Stimulated activated CD4-positive, alpha-beta T cell treated with anti-CD3 and anti-CD28 coated beads, Interleukin-1b, Interleukin-23, amount 100 ng/mL, for 4 hours (primary cell): ENCODE results near the gene DGKE.
A peak's percentile ranks its signal among the peaks of the same experiment; 100 is the strongest.

Experiments
- DNase-seq, 2 donors: peaks; one replicate each; pipeline ENCODE4 v3.0.0-alpha.2; 2020; ENCODE audit warnings: low read depth in 2 of 2

The DGKE gene

DNA sequence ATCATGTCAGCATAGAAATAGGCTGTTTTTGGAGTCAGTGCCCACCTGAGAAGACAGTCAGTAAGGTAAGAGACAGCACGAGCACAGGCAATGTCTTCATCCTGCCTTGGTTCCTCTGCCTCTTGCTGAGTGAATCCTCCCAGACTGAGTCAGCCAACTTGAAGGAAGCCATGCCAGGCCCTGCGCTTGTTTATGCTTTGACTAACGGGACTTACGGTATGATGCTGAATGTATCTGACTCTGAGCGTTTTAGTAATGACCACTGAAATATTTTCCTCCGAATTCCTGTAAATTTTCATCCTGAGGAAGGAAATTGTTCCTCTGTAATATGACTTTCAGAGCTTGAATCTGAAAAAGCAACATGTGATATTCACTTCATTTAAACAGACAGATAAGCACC lies 18.2 kb upstream of the DGKE start:
- DNase-seq, result no peak

DNA sequence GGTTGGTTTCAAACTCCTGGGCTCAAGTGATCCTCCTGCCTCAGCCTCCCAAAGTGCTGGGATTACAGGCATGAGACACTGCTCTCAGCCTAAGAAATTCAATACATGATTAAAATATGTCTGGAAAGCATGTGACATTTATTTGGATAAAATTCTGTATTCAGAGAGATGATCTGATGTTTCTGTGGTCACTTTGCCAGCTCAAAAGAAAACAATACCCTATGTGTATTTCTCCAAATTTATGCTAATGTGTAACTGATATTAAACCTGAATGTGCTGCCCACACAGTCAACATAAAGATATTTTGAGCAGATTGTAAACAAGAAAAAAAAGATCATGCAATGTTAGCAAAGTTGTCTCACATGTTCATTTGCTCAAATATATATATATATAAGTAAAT lies 16.9 kb upstream of the DGKE start:
- no peak for DNase-seq

DNA sequence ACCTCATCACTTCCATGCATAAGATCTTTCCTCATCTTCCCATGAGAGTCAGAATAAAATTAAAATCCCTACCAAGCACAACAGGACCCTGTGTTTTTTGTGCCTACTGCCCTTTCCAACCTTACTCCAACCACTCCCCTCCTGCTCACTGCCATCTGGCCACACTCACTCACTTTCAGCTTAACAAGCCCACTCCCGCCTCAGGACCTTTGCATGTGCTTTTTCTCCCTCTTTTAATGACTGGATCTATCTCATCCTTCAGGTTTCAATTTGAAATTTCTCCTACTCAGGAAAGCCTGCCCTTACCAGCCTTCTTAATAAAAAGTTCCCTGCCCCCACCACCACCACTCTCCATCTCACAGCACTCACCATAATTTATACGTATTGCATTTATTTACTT lies 14.9 kb upstream of the DGKE start:
- no peak for DNase-seq

DNA sequence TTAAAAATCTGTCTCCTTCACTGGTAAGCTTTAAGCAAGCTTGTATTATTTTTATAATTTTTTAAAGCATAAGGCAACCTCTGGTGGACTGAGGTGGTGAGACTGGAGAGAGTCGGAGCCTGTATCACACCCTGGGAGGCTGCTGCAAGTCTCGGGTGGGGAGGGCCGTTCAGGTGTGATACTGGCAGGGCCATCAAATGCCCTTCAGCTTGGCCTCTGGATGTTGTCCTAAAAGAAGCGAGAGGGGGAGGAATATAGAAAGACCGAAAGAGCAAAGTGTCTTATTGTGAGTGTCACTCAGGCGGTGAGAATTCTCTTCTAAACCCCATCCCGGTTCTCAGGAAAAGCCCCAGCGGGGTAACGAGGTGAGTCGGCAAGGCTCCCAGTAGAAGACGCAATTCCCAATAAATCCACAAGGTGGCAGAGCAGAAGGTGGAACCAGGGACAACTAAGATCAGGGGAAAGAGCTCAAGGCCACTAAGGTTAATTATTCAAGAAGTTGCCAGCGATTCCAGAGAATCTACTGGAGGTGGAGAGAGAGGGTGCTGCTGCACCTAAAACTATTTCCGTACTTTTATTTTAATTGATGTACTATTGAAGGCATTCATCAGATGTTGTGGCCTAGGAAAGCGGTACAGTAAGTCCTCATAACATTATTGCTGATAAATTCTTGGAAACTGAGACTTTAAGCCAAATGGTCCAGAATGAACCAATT lies 14.4 kb upstream of the DGKE start:
- peak; percentile 34 to 81 for DNase-seq

DNA sequence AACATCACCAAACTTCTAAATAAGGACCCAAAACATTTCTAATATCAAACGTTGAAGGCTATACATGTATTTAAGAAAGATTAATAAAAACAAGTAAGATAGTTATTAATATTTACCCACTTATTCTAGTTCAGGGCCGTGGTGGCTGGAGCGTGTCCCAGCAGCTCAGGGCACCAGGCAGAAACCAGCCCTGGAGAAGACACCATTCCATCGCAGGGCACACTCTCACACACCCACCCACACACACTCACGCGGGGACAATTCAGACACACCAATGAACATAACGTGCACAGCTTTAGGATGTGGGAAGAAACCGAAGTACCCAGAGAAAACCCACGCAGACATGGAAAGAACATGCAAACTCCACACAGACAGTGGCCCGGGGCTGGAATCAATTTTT lies 13.7 kb upstream of the DGKE start:
- DNase-seq, result no peak

DNA sequence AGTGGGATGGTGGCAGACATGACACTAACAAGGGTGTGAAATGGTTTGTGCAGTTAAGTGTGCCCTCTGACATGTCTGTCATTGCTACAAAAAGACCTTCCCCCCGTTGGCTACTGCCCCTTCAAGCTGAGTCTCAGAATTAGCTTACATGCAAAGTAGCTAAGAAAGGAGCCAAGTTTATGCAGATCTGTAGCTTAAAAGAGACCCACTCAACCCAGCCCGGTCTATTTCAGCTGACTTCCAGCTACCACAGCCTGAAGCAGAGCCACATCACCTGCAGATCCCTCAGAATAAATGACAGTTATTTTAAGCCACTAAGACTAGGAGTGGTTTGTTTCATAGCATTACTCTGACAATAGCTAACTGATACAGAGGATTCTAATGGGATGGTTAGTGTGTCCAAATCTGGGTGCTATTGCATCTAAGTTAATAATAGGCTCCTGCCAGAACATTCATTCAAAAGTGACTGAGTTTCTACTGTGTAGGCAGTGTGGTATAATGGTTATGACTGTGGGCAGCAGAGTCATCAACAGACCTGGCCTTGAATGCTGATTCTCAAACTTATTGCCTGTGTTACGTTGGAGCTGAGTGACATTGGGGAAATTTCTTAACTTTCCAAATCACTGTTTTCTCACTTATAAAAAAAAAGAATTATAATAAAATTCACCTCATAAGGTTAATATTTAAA lies 12.0 kb upstream of the DGKE start:
- no peak for DNase-seq

DNA sequence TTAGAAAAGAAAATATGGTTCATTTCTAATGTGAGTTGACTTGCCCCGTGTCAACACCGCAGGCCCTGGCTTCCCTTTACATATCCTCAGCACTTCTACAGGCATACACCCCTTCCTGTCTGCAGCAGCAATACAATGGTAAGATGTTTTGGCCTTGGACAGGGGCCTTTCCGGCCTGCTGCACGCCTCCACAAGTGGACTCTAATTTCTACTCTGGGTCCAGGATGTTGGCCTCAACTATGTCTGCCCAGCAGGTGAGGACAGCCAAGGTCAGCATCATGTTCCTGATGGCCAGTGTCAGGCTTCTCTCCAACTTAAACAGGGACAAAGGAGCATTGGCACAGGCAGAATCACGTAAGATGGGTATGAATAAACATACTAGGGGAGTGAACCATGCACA lies 11.2 kb upstream of the DGKE start:
- DNase-seq, result no peak

DNA sequence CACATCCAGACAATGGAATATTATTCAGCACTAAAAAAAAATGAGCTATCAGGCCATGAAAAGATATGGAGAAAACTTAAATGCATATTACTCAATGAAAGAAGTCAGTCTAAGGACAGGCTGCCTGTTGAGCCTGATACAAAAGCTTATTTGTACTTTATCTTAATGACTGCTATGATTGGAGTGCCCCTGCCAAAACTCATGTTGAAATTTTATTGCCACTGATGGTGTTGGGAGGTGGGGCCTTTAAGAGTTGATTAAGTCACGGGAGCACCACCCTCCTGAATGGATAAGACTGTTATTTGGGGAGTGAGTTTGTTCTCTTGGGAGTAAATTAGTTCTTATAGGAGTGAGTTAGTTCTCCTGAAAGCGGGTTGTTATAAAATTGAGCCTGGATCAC lies 10.1 kb upstream of the DGKE start:
- no peak for DNase-seq

DNA sequence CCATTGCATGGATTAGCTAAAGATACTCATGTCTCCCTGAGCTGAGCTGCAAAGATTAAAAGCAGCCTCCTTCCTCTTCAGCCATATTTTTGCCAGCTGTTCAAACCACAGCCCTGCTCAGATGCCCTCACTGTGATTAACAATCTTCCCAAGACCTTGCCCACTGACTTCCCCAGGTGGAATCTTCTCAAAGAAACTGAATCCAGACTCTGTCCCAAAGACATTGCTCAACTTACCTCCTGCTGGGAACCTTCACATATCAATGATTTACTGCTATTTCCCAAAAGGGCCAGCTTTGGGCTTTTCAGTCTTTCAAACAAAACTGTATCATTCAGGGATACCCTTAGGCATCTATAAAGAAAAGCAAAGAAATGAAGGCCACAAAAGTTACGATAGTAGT lies 9.4 kb upstream of the DGKE start:
- DNase-seq, result no peak

DNA sequence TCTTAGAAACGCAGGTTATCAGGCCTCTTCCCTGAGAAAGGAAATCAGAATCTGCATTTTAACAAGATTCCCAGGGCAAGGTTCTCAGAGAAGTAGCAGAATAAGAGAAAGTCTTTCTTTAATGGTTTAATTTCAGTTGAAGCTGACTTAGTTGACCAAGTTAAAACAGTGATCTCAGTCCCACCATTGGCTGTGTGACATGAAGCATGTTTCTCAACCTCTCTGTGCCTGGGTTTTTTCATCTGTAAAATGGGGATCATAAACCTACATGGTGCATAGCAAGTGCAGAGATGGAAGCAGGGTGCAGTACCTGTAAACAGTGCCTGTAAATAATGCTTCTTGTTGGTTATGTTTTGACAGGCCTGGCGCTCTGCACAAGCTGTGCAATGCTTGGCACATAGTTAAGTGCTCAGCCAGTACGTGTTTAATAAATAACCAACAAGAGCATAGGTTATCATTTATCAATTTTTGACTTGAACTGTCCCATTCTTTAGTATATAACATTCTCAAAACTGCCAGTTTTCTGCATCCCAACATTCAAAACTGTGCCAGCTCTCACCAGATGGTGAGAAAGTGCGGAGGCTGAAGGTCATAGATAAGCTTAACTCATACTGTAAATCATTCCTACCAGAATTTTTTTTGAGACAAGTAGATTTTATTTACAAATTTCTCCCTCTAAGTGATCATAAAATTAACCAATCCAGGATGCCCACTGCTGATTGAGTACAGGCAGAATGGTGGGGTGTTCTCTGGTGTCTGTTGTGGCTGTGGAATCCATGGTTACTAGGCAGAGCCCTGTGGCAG lies 7.1 kb upstream of the DGKE start:
- DNase-seq, result no peak

DNA sequence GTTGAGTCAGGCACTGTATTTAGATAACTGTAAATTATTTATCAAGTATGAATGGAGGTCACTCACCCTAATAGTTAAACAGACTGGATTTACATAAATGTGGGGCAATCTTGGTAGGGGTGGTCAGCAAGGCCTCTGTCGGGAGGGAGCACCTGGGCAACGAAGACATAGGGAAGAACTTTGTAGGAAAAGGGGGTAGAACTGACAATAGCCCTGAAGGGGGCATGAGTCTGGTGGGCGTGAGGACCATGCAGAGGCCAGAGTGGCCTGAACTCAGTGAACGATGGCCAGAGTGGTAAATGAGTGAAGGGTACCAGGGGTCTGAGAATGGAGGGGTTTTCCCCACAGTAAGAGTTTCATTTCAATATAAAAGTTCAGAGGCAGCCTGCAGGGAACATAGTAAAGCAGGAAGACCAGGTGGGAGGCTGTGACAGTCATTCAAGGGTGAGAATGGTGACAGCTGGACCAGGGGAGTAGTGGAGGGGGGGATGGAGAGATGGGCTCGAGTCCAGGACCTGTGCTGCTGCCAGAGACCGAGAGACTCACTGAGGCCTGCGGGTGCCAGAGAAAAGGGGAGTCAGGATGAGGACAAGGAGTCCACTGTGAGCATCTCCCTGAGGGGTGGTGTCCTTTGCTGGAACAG lies 3.1 kb upstream of the DGKE start:
- DNase-seq, result no peak

DNA sequence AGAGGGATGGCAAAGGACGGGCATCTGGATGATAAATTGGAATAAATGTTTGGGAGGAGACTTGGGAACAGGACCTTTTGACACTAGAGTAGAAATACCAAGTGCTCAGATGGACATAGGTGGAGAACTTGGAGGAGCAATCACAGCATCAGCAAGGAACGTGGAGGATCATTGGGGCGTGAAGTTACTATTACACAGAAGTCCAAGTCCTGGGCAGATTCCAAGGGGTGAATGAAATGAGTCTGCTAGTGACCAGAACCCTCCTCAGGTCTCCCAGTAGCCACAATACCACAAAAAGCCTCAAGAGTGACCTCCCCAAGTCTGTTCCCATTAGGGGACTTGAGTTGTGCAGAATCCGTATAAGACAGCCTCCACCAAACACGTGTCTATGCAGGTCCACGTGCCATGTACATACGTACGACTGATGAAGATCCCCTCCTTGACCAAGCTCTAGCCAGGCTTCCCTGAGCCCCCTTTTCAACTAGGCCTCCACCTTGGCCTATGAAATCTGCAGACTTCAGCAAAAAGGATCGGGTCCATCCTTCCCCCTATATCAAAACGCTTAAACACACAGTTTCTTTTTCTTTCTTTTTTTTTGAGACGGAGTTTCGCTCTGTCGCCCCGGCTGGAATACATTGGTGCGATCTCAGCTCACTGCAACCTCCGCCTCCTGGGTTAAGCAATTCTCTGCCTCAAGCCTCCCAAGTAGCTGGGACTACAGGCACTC lies 2.4 kb upstream of the DGKE start:
- DNase-seq, result no peak

DNA sequence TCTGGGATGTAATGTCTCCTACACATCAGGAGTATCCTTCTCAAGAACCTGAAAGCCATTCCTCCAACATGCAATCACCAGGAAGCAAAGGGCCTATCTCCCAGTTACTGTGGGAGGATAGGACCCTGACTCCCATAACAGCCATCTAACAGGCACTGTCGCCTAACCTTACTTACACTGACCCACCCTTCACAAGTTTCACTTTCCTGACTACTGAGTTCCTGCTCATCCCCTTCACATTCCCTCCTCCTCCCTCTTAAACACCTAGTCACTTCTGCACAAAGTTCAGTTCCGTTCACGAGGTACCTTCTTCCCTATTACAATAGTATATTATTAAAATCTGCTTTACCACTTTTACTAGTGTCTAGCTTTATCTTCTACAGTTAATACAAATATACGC lies 1.5 kb upstream of the DGKE start:
- no peak for DNase-seq

DNA sequence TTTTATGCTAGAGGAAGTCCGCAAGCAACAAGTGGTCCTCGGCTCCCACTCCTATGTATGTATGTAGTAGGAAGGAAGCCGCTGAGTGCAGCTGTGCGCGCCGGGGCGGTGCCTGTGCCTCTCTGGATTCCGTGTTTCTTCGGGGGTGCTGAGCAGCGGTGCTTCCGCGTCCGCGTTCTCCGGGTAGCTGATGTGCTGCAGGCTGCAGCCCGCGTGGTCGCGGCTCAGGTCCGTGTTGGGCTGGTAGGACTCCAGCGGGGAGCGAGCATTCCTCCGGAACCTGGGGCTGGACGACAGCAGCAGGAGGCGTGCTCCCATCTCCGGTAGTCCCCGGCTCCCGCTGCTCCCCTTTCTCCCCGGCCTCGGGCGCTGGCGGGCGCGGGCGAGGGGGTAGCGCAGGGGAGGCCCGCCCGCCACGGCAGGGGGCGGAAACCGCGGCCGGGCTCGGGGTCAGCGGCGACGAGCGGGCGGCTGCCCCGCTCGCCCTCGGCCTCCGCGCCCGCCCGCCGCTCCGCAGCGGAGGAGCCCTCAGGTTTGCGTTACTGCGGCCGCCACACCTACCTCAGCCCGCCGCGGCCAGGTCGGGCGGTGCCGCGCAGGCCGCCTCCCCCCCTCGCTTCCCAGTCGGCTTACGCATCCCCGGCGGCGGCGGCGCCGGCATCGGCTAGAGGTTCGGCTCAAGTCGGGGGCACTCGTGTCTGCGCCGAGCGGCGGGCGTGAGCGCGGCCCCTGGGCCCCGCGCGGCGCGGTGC lies 718 bp upstream of the DGKE start:
- DNase-seq, result peak; percentile 37 to 51

DNA sequence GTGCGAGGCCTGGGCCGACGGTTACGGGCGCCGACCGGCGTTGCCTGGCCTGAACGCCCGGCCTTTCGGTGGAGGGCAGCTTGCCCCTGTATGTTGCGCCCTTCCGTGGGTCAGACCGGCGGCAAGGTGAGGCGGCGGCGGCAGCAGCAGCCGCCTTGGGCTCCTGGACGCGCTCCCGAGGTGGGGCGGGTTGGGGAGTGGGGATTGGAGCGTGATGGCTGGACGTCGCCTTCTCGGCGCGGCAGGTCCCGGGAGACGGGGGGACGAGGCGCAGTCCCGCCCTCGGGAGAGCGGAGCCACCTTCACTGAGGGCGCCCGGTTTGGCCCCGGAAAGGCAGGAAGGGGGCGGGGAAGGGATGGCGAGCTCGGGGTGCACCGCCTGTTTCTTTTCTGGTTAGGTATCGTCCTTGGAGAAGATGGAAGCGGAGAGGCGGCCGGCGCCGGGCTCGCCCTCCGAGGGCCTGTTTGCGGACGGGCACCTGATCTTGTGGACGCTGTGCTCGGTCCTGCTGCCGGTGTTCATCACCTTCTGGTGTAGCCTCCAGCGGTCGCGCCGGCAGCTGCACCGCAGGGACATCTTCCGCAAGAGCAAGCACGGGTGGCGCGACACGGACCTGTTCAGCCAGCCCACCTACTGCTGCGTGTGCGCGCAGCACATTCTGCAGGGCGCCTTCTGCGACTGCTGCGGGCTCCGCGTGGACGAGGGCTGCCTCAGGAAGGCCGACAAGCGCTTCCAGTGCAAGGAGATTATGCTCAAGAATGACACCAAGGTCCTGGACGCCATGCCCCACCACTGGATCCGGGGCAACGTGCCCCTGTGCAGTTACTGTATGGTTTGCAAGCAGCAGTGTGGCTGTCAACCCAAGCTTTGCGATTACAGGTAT lies 671 bp downstream of the DGKE start:
- peak; percentile 45 to 53 for DNase-seq

DNA sequence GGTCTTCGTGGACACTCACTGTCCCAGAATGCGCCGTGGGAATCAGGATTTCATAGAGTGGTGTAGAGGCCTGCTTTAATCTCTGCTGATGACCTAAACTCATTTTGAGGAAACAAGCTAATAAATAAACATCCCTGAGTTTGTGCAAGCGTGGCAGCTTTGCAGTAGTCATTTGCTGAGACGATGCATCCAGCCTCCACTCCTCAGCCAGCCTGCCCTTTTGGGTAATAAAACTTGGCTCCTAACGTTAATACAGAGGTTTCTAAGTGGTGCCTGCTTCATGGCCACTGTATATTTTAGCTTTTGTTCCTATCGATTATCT lies 1.3 kb downstream of the DGKE start:
- DNase-seq, result no peak

DNA sequence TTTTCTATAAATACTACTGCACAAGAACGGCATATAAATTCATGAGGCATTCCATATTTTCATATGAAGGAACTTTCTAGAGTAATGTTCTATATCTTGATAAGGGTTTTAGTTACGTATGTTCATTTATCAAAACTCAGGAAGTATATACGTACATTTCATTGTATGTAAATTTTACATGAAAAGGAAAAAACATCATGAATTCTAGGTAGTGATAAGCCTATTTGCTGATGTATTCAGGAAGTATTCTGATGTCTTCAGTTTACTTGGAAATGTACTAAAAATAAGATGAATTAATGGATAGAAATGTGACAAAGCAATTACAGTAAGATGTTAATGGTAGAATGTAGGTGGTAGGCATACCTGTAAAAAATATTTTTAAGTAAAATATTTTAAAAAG lies 4.7 kb downstream of the DGKE start:
- no peak for DNase-seq

DNA sequence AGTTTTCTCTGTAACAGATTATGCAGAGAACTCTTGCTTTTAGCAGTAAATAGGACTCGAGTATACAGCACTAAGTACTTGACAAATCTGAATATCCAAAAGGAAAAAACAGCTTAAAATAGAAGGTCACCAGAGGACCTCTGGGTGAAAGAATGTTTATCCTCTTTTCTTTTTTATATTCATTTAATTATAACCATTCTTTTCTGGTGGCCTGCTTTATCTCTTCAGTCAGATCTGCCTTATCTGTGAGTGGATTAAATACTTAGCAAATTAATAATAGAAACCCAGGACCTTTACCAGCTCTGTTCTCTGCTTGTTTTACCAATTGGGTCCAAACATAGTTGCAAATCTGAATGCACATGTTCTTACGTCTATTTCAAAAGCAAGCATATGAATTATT lies 8.6 kb downstream of the DGKE start:
- DNase-seq, result no peak

DNA sequence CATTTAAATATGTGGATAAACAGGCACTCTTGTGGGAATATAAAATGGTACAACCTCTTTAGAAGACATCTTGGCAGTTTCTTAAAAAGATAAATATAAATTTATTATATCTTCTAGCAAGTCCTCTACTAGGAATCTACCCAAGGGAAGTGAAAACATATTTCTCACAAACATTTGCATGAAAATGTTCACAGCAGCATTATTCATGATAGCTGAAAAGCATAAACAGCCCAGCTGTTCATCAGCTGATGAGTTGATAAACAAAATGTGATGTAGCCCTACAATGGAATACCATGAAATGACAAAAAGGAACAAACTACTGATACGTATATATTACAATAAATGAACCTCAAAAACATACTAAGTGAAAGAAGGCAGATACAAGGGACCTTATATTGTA lies 12.0 kb downstream of the DGKE start:
- DNase-seq, result no peak

DNA sequence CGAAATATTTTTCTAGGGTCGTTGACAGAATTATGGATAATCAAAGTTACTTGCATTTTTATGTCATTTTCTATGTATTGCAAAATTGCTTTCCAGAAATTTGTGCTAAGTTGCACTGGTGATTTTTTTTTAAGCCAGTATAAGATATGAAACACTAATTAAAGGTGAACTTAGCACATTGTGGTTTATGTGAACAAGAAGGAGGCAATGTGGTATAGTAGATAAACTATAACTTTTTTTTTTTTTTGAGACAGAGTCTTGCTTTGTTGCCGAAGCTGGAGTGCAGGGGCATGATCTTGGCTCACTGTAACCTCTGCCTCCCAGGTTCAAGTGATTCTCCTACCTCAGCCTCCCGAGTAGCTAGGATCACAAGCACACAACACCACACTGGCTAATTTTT lies 13.2 kb downstream of the DGKE start:
- DNase-seq, result no peak
